Measurements from ENCODE around the gene TGFBR3L.

Gene TGFBR3L

GRCh38 chr19:7914598-7915045 lies at the start of gene TGFBR3L:
Gene TGFBR3L, plus strand, starts transcription at chr19:7914830.
- DNase-seq (ENCODE audit: low read depth in 2 of 2): no peak

- no peak for DNase-seq (ENCODE audit: low read depth in 2 of 2)
These were observed 49.2 kb upstream of the TGFBR3L start for GRCh38 chr19:7865262-7865911.

GRCh38 chr19:7866399-7867091 lies 48.1 kb upstream of the TGFBR3L start:
- DNase-seq (ENCODE audit: low read depth in 2 of 2): no peak

GRCh38 chr19:7867092-7867844 lies 47.4 kb upstream of the TGFBR3L start:
- DNase-seq (ENCODE audit: low read depth in 2 of 2): no peak

GRCh38 chr19:7868326-7868670 lies 46.3 kb upstream of the TGFBR3L start:
- DNase-seq (ENCODE audit: low read depth in 2 of 2): no peak

- DNase-seq (ENCODE audit: low read depth in 2 of 2): peak; percentile 61 to 83
These were observed 45.8 kb upstream of the TGFBR3L start for GRCh38 chr19:7868671-7869452.

- DNase-seq (ENCODE audit: low read depth in 2 of 2): peak; percentile 79
These were observed 45.1 kb upstream of the TGFBR3L start for GRCh38 chr19:7869453-7869909.

- DNase-seq (ENCODE audit: low read depth in 2 of 2): peak in 1 of 2 donors; percentile 39
These were observed 44.6 kb upstream of the TGFBR3L start for GRCh38 chr19:7869910-7870511.

GRCh38 chr19:7870571-7871436 lies 43.8 kb upstream of the TGFBR3L start:
- DNase-seq (ENCODE audit: low read depth in 2 of 2): no peak

GRCh38 chr19:7871437-7872305 lies 43.0 kb upstream of the TGFBR3L start:
- DNase-seq (ENCODE audit: low read depth in 2 of 2): peak; percentile 63 to 67

GRCh38 chr19:7872306-7873204 lies 42.1 kb upstream of the TGFBR3L start:
- DNase-seq (ENCODE audit: low read depth in 2 of 2): no peak

GRCh38 chr19:7873304-7874075 lies 41.1 kb upstream of the TGFBR3L start:
- DNase-seq (ENCODE audit: low read depth in 2 of 2): no peak

- no peak for DNase-seq (ENCODE audit: low read depth in 2 of 2)
These were observed 40.3 kb upstream of the TGFBR3L start, which contains the start of gene PRR36 for GRCh38 chr19:7874076-7874896. Gene PRR36, minus strand, starts transcription at chr19:7874390. Its CDS starts 701 bp downstream, at chr19:7873689.

- no peak for DNase-seq (ENCODE audit: low read depth in 2 of 2)
These were observed 39.7 kb upstream of the TGFBR3L start for GRCh38 chr19:7874897-7875273.

- DNase-seq (ENCODE audit: low read depth in 2 of 2): no peak
These were observed 37.3 kb upstream of the TGFBR3L start for GRCh38 chr19:7877249-7877836.

GRCh38 chr19:7879111-7879807 lies 35.4 kb upstream of the TGFBR3L start:
- no peak for DNase-seq (ENCODE audit: low read depth in 2 of 2)

All from stimulated activated CD4-positive, alpha-beta T cell treated with anti-CD3 and anti-CD28 coated beads, Interleukin-1b, Interleukin-23, amount 100 ng/mL, for 4 hours (primary cell).